Endothelial cell of umbilical vein (primary cell): Measurements from ENCODE around the gene MFAP1. TPM values are rescaled to one million over a fixed set of nuclear protein-coding genes. Genes with fewer than 3 reads are reported as not detected.

Source experiments
- BruUV-seq: library from RNA; stranded (reverse); fragments of 400-500 nt; replicated peaks from 2 replicates; lab custom pipeline; 2021; lab: Mats Ljungman, UMichigan
- CTCF ChIA-PET: fragments of 300-600, 350-600 bp; sonication (Branson Sonifier 250); formaldehyde crosslinking; loops from one replicate; lab custom pipeline; 2021; ENCODE audit warnings: antibody characterized with exemption, inconsistent platforms; lab: Charles Lee
- POLR2A ChIA-PET: fragments of 300-600, 350-600 bp; sonication (Branson Sonifier 250); formaldehyde crosslinking; loops from one replicate; lab custom pipeline; 2021; ENCODE audit warnings: antibody characterized with exemption, inconsistent platforms; lab: Charles Lee
- DNase-seq: peaks from one replicate; pipeline ENCODE4 v3.0.0-alpha.2; 2011; ENCODE audit warnings: low read depth, low spot score
- FAIRE-seq: peaks from 2 replicates; lab custom pipeline; 2011; peaks lifted over from hg19 to GRCh38; lab: Jason Lieb, UNC
- H2AFZ ChIP-seq: 2 replicates; pipeline ENCODE4 v1.6.0; 2012; ENCODE audit warnings: low read depth, low read length, control low read depth, inconsistent platforms
- H3K27ac ChIP-seq: 2 replicates; pipeline ENCODE4 v1.5.1; 2011; ENCODE audit warnings: low read depth, mild to moderate bottlenecking, control low read depth, low read length, moderate library complexity; ENCODE audit not compliant: insufficient read depth
- H3K27me3 ChIP-seq, 2 experiments: 2 replicates each; pipeline versions ENCODE4 v1.6.0 to v1.6.1; 2011; ENCODE audit warnings: low read length in 2 of 2, mixed read lengths in 1 of 2; ENCODE audit not compliant: control insufficient read depth in 2 of 2, insufficient read depth in 2 of 2
- H3K36me3 ChIP-seq, 2 experiments: 2 replicates in 1 of 2; 3 replicates in 1 of 2; pipeline ENCODE4 v1.5.1; 2011; ENCODE audit warnings: low read length in 2 of 2, mild to moderate bottlenecking in 1 of 2, moderate library complexity in 1 of 2; ENCODE audit not compliant: control insufficient read depth in 2 of 2, insufficient read depth in 2 of 2; ENCODE audit errors: extremely low read depth in 1 of 2
- H3K4me1 ChIP-seq: 3 replicates; pipeline ENCODE4 v1.5.1; 2011; ENCODE audit warnings: mild to moderate bottlenecking, low read length; ENCODE audit not compliant: control insufficient read depth, insufficient read depth; ENCODE audit errors: extremely low read depth
- H3K4me2 ChIP-seq: 2 replicates; pipeline ENCODE4 v1.6.1; 2011; ENCODE audit warnings: low read length, control low read depth, mixed read lengths; ENCODE audit not compliant: insufficient read depth
- H3K4me3 ChIP-seq, 3 experiments: fragments of 200-600 bp in 1 of 3; sonication (generic), shearing (Covaris generic) in 1 of 3; replicated peaks in 1 of 3; 2 replicates each; pipeline ENCODE4 v1.5.1; 2011 to 2016; ENCODE audit warnings: control low read depth in 3 of 3, low read length in 3 of 3, mild to moderate bottlenecking in 2 of 3, inconsistent platforms in 1 of 3, low read depth in 1 of 3, moderate library complexity in 1 of 3; ENCODE audit not compliant: insufficient read depth in 1 of 3
- H3K79me2 ChIP-seq: 2 replicates; pipeline ENCODE4 v1.6.0; 2012; ENCODE audit warnings: low read length, inconsistent platforms; ENCODE audit not compliant: control insufficient read depth, insufficient read depth
- H3K9ac ChIP-seq: replicated peaks from 2 replicates; pipeline ENCODE3; 2011; ENCODE audit warnings: low read length, control low read depth; ENCODE audit not compliant: insufficient read depth; ENCODE audit errors: extremely low read depth
- H3K9me1 ChIP-seq: replicated peaks from 3 replicates; pipeline ENCODE4 v1.6.0; 2011; ENCODE audit warnings: mild to moderate bottlenecking, low read length; ENCODE audit not compliant: control insufficient read depth, insufficient read depth; ENCODE audit errors: extremely low read depth
- H3K9me3 ChIP-seq: replicated peaks from 2 replicates; pipeline ENCODE4 v1.5.1; 2012; ENCODE audit warnings: low read length, inconsistent platforms; ENCODE audit not compliant: control insufficient read depth, insufficient read depth
- H4K20me1 ChIP-seq: replicated peaks from 2 replicates; pipeline ENCODE3; 2011; ENCODE audit warnings: mild to moderate bottlenecking, low read length; ENCODE audit not compliant: control insufficient read depth, insufficient read depth; ENCODE audit errors: extremely low read depth
- CTCF ChIP-seq, 2 donors: IDR thresholded peaks; 1 replicate in 1 of 2; 2 replicates in 1 of 2; pipeline ENCODE4 v1.5.1; 2011; ENCODE audit warnings: low read length in 2 of 2, mild to moderate bottlenecking in 2 of 2, moderate library complexity in 2 of 2, control low read depth in 1 of 2, inconsistent platforms in 1 of 2, low read depth in 1 of 2; ENCODE audit not compliant: insufficient read depth in 1 of 2; ENCODE audit errors: extremely low read depth in 1 of 2
- EZH2 ChIP-seq: IDR thresholded peaks from 2 replicates; pipeline ENCODE4 v1.6.1; 2012; ENCODE audit warnings: borderline replicate concordance, low read depth, mild to moderate bottlenecking, moderate library complexity, low read length, inconsistent platforms; ENCODE audit not compliant: severe bottlenecking
- FOS ChIP-seq: IDR thresholded peaks from 2 replicates; pipeline ENCODE4 v1.6.1; 2011; ENCODE audit warnings: mild to moderate bottlenecking, low read length, moderate library complexity, borderline replicate concordance; ENCODE audit not compliant: insufficient read depth
- GATA2 ChIP-seq: IDR thresholded peaks from 2 replicates; pipeline ENCODE4 v1.7.0; 2011; ENCODE audit warnings: low read depth, mild to moderate bottlenecking, moderate library complexity, mixed read lengths, low read length; ENCODE audit not compliant: insufficient read length, insufficient read depth
- JUN ChIP-seq: IDR thresholded peaks from 2 replicates; pipeline ENCODE4 v1.6.1; 2011; ENCODE audit warnings: borderline replicate concordance, low read depth; ENCODE audit not compliant: insufficient read length, insufficient read depth
- MYC ChIP-seq: IDR thresholded peaks from one replicate; pipeline ENCODE4 v1.6.1; 2011; ENCODE audit warnings: mild to moderate bottlenecking, low read depth, low read length
- POLR2A ChIP-seq: IDR thresholded peaks from 2 replicates; pipeline ENCODE4 v1.6.1; 2012; ENCODE audit warnings: low read depth, mild to moderate bottlenecking, control low read depth, low read length
- POLR2AphosphoS5 ChIP-seq: IDR thresholded peaks from 2 replicates; pipeline ENCODE4 v1.6.1; 2012; ENCODE audit warnings: low read depth, mild to moderate bottlenecking, control low read depth, low read length, moderate library complexity; ENCODE audit not compliant: insufficient read depth
- dilution Hi-C: fragments of 300-500 bp; cut with MboI; formaldehyde crosslinking; loops from one replicate; pipeline ENCODE4 v1.15.0; 2019; ENCODE audit warnings: low sequenced_read_pairs; ENCODE audit not compliant: extremely low pct_ligation_motif_present
- intact Hi-C: fragments of 100-400 bp; cut with micrococcal nuclease; formaldehyde crosslinking; loops from one replicate; pipeline ENCODE4 v1.10.0; 2022
- polyA plus RNA-seq, 4 experiments: library from polyadenylated mRNA; depleted of rRNA in 3 of 4; stranded (reverse) in 3 of 4; unstranded in 1 of 4; fragments of >200 nt; gene quantifications; 2 replicates each; pipeline versions ENCODE4 v1.2.1 to v1.2.3, GENCODE V29; 2011 to 2012; ENCODE audit warnings: missing spikeins in 1 of 4
- total RNA-seq: library from RNA; stranded (reverse); gene quantifications from 2 replicates; pipeline ENCODE4 v1.2.3, GENCODE V29; 2021
- TF ChIP-seq, protein P1 (sequence below): IDR thresholded peaks from 2 replicates; pipeline ENCODE4 v1.6.1; 2011; ENCODE audit not compliant: insufficient read depth, insufficient read length

MFAP1 gene
- total and polyA plus RNA-seq, 2 donors (not counting 3 experiments of a cell fraction or from before 2014, with no cell fraction given) = 12.9 to 30.5 TPM

DNA sequence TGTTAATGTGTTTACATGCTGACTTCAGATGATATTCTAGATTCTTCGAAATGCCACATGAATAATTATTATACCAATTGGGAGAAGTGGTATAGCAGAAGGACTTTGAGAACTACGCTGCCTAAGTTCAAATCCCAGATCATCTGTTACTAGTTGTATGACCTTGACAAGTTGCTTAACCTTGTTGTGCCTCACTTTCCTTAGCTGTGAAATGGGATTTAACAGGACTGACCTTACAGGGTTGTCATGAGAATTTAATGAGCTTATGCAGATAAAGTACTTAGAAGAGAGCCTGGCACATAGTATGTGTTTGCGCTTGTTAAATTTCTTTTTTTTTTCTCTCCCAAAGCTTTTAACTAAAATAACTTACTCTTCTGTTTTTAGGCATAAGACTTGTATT lies 26.8 kb upstream of the MFAP1 start:
- Histone ChIP-seq H3K9ac (no peak overlapping the region), H3K9me1 (no peaks in the 10 kb centered on the region), H3K4me1 (no peaks in the 10 kb centered on the region), H3K27ac (no peak overlapping the region), H3K79me2 (no peaks in the 10 kb centered on the region), H3K9me3 (no peaks in the 10 kb centered on the region), H2AFZ (no peak overlapping the region), H3K4me3 (no peak overlapping the region), H3K27me3 (no peaks in the 10 kb centered on the region), H4K20me1 (no peaks in the 10 kb centered on the region), H3K4me2 (no peak overlapping the region), H3K36me3 (peaks cover 0 to 7% of the 10 kb centered on the region in 2 experiments)
- CTCF ChIA-PET = interaction anchor here (1.3 kb wide), 1 partner anchor 15 kb away, joined by 4 read pairs; no protein-coding TSS in a partner anchor
- FAIRE-seq (no peak), DNase-seq (no peak)
- POLR2A ChIA-PET = no interaction called here
- dilution Hi-C loops = no loop called here
- intact Hi-C loops = no loop called here
- TF ChIP-seq MYC = no peak
- TF ChIP-seq EZH2 = no peak
- TF ChIP-seq, protein P1, sequence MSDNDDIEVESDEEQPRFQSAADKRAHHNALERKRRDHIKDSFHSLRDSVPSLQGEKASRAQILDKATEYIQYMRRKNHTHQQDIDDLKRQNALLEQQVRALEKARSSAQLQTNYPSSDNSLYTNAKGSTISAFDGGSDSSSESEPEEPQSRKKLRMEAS = no peak
- no peak for TF ChIP-seq CTCF (IDR thresholded peaks at IDR 0.05; ENCODE audit: extremely low read depth in 1 of 2, insufficient read depth in 1 of 2, low read depth in 1 of 2, low read length in 2 of 2)
- TF ChIP-seq JUN = no peak
- no peak for TF ChIP-seq POLR2AphosphoS5
- TF ChIP-seq FOS = no peak
- no peak for TF ChIP-seq POLR2A
- no peak for TF ChIP-seq GATA2
- BruUV-seq = no TSS peak
